GM03348 (cell line): Measurements from ENCODE around the gene SPNS1.
A peak's percentile ranks its signal among the peaks of the same experiment; 100 is the strongest.
"Not testable (repeated sequence)": the region's sequence is repeated elsewhere in the genome, so short reads cannot be mapped to it uniquely, and the experiment has no call there.

ENCODE experiments used
- DNase-seq: peaks from one replicate; pipeline ENCODE4 v3.0.0; 2012; ENCODE audit warnings: low spot score

SPNS1 gene

GRCh38 chr16:28958836-28959235, 15.7 kb upstream of the SPNS1 start:
- no peak for DNase-seq

GRCh38 chr16:28964072-28964471, 10.5 kb upstream of the SPNS1 start:
- no peak for DNase-seq

GRCh38 chr16:28964496-28964895, 10.1 kb upstream of the SPNS1 start:
- no peak for DNase-seq

GRCh38 chr16:28967156-28967555, 7.4 kb upstream of the SPNS1 start:
- no peak for DNase-seq

GRCh38 chr16:28969696-28970095, 4.9 kb upstream of the SPNS1 start:
- DNase-seq, result not testable (repeated sequence)

- DNase-seq, result peak; percentile 81
Observed at GRCh38 chr16:28974007-28974436, 556 bp upstream of the SPNS1 start.

- peak; percentile 39 for DNase-seq
Observed at GRCh38 chr16:28975158-28975599, 601 bp downstream of the SPNS1 start.

- DNase-seq, result no peak
Observed at GRCh38 chr16:28977703-28978662, 3.4 kb downstream of the SPNS1 start.

GRCh38 chr16:28980330-28980729, 5.8 kb downstream of the SPNS1 start:
- not testable (repeated sequence) for DNase-seq

- DNase-seq, result no peak
Observed at GRCh38 chr16:28980929-28981328, 6.4 kb downstream of the SPNS1 start.

- no peak for DNase-seq
Observed at GRCh38 chr16:28981517-28981916, 6.9 kb downstream of the SPNS1 start.

GRCh38 chr16:28982418-28982817, 7.8 kb downstream of the SPNS1 start:
- no peak for DNase-seq

GRCh38 chr16:28982949-28983348, 8.4 kb downstream of the SPNS1 start:
- DNase-seq, result no peak

- DNase-seq, result no peak
Observed at GRCh38 chr16:28983644-28984043, 9.1 kb downstream of the SPNS1 start.

- DNase-seq, result no peak
Observed at GRCh38 chr16:28984091-28984490, 9.5 kb downstream of the SPNS1 start.

GRCh38 chr16:28984619-28985135, 10.1 kb downstream of the SPNS1 start, which contains the start of gene LAT:
TSS of gene LAT (plus strand) at chr16:28985052. CDS start at chr16:28985418, 366 bp downstream.
- no peak for DNase-seq

- no peak for DNase-seq
Observed at GRCh38 chr16:28985211-28986041, 10.8 kb downstream of the SPNS1 start.

GRCh38 chr16:28986046-28986445, 11.5 kb downstream of the SPNS1 start:
- DNase-seq, result no peak

GRCh38 chr16:28986492-28986891, 11.9 kb downstream of the SPNS1 start:
- no peak for DNase-seq

GRCh38 chr16:28987170-28987853, 12.7 kb downstream of the SPNS1 start:
- no peak for DNase-seq

GRCh38 chr16:28989363-28989762, 14.8 kb downstream of the SPNS1 start:
- no peak for DNase-seq
